ENCODE measurements around the gene KCNG4. TPM values are rescaled to one million over a fixed set of nuclear protein-coding genes. Genes with fewer than 3 reads are reported as not detected.

KCNG4 gene
- total RNA-seq, 1 donor from 2014 or later, result not detected

GRCh38 chr16:84190731-84191388 lies 49.0 kb downstream of the KCNG4 start, which contains the start of gene ADAD2:
TSS of gene ADAD2 (plus strand) at chr16:84191157. CDS start at chr16:84191231, 74 bp downstream.
- Mint-ChIP-seq H3K4me1 (ENCODE audit: unreplicated experiment) (peaks cover 7% of the 10 kb centered on the region), H3K36me3 (ENCODE audit: unreplicated experiment) (no peaks in the 10 kb centered on the region), H3K9me3 (ENCODE audit: unreplicated experiment) (no peaks in the 10 kb centered on the region), H3K4me3 (ENCODE audit: unreplicated experiment) (no peak within 1 kb of the TSS), H3K27ac (ENCODE audit: unreplicated experiment) (no peak within 1 kb of the TSS), H3K27me3 (ENCODE audit: unreplicated experiment) (peaks cover 23% of the 10 kb centered on the region)
- DNase-seq (ENCODE audit: extremely low spot score, unreplicated experiment), result no peak
- no peak for TF ChIP-seq CTCF (IDR thresholded peaks at IDR 0.05)

GRCh38 chr16:84186685-84187437 lies 53.0 kb downstream of the KCNG4 start, which contains the start of gene TAF1C:
TSS of gene TAF1C (minus strand) at chr16:84187057. CDS start at chr16:84184988, 2,069 bp downstream.
- Mint-ChIP-seq H3K27ac (ENCODE audit: unreplicated experiment) (peak within 1 kb of the TSS; percentile 72), H3K4me1 (ENCODE audit: unreplicated experiment) (peaks cover 17% of the 10 kb centered on the region), H3K9me3 (ENCODE audit: unreplicated experiment) (no peaks in the 10 kb centered on the region), H3K4me3 (ENCODE audit: unreplicated experiment) (peak within 1 kb of the TSS; percentile 90), H3K36me3 (ENCODE audit: unreplicated experiment) (peaks cover 7% of the 10 kb centered on the region), H3K27me3 (ENCODE audit: unreplicated experiment) (peaks cover 2% of the 10 kb centered on the region)
- TF ChIP-seq CTCF (IDR thresholded peaks at IDR 0.05), result peak; percentile 96
- peak; percentile 97 for DNase-seq (ENCODE audit: extremely low spot score, unreplicated experiment)

GRCh38 chr16:84184775-84185174 lies 55.0 kb downstream of the KCNG4 start:
- no peak for TF ChIP-seq CTCF (IDR thresholded peaks at IDR 0.05)
- Mint-ChIP-seq H3K9me3 (ENCODE audit: unreplicated experiment) (no peaks in the 10 kb centered on the region), H3K4me1 (ENCODE audit: unreplicated experiment) (peaks cover 17% of the 10 kb centered on the region), H3K27me3 (ENCODE audit: unreplicated experiment) (peaks cover under 1% of the 10 kb centered on the region), H3K27ac (ENCODE audit: unreplicated experiment) (no peak overlapping the region), H3K36me3 (ENCODE audit: unreplicated experiment) (peaks cover 10% of the 10 kb centered on the region), H3K4me3 (ENCODE audit: unreplicated experiment) (peak overlapping the region; percentile 90)
- no peak for DNase-seq (ENCODE audit: extremely low spot score, unreplicated experiment)

- no peak for TF ChIP-seq CTCF (IDR thresholded peaks at IDR 0.05)
- H3K27ac Mint-ChIP-seq (ENCODE audit: unreplicated experiment), result no peak overlapping the region
- H3K27me3 Mint-ChIP-seq (ENCODE audit: unreplicated experiment), result no peaks in the 10 kb centered on the region
- H3K36me3 Mint-ChIP-seq (ENCODE audit: unreplicated experiment), result peaks cover 10% of the 10 kb centered on the region
- H3K9me3 Mint-ChIP-seq (ENCODE audit: unreplicated experiment), result no peaks in the 10 kb centered on the region
- no peak for DNase-seq (ENCODE audit: extremely low spot score, unreplicated experiment)
- H3K4me3 Mint-ChIP-seq (ENCODE audit: unreplicated experiment), result no peak overlapping the region
- peaks cover 17% of the 10 kb centered on the region for H3K4me1 Mint-ChIP-seq (ENCODE audit: unreplicated experiment)
Measured at GRCh38 chr16:84183911-84184591, 55.8 kb downstream of the KCNG4 start.

GRCh38 chr16:84183572-84183875 lies 56.3 kb downstream of the KCNG4 start:
- H3K36me3 Mint-ChIP-seq (ENCODE audit: unreplicated experiment), result peaks cover 12% of the 10 kb centered on the region
- H3K27me3 Mint-ChIP-seq (ENCODE audit: unreplicated experiment), result no peaks in the 10 kb centered on the region
- H3K4me3 Mint-ChIP-seq (ENCODE audit: unreplicated experiment), result no peak overlapping the region
- H3K9me3 Mint-ChIP-seq (ENCODE audit: unreplicated experiment), result no peaks in the 10 kb centered on the region
- peaks cover 17% of the 10 kb centered on the region for H3K4me1 Mint-ChIP-seq (ENCODE audit: unreplicated experiment)
- TF ChIP-seq CTCF (IDR thresholded peaks at IDR 0.05), result no peak
- no peak for DNase-seq (ENCODE audit: extremely low spot score, unreplicated experiment)
- H3K27ac Mint-ChIP-seq (ENCODE audit: unreplicated experiment), result no peak overlapping the region
